ENCODE data around the gene PLLP.
A peak's percentile ranks its signal among the peaks of the same experiment; 100 is the strongest.

Gene PLLP

GRCh38 chr16:57301126-57301817, 16.8 kb upstream of the PLLP start:
- DNase-seq (ENCODE audit: extremely low read depth, low read depth) = no peak
- TF ChIP-seq CTCF (IDR thresholded peaks at IDR 0.05; ENCODE audit: low read depth, low read length) = no peak

- DNase-seq (ENCODE audit: extremely low read depth, low read depth) = peak; percentile 98
- TF ChIP-seq CTCF (IDR thresholded peaks at IDR 0.05; ENCODE audit: low read depth, low read length) = peak; percentile 99
Measured at GRCh38 chr16:57300387-57301125, 16.1 kb upstream of the PLLP start.

- TF ChIP-seq CTCF (IDR thresholded peaks at IDR 0.05; ENCODE audit: low read depth, low read length) = no peak; the same call in 1 of the 2 replicates
Measured at GRCh38 chr16:57299719-57300386, 15.4 kb upstream of the PLLP start.

GRCh38 chr16:57299009-57299718, 14.7 kb upstream of the PLLP start:
- no peak for DNase-seq (ENCODE audit: extremely low read depth, low read depth)

More at GRCh38 chr16:57299719-57300386, 15.4 kb upstream of the PLLP start:
- DNase-seq (ENCODE audit: extremely low read depth, low read depth) = peak; percentile 93

GRCh38 chr16:57297856-57298255, 13.4 kb upstream of the PLLP start:
- TF ChIP-seq CTCF (IDR thresholded peaks at IDR 0.05; ENCODE audit: low read depth, low read length) = no peak
- no peak for DNase-seq (ENCODE audit: extremely low read depth, low read depth)

More at GRCh38 chr16:57299009-57299718, 14.7 kb upstream of the PLLP start:
- no peak for TF ChIP-seq CTCF (IDR thresholded peaks at IDR 0.05; ENCODE audit: low read depth, low read length)

- DNase-seq (ENCODE audit: extremely low read depth, low read depth) = no peak
- TF ChIP-seq CTCF (IDR thresholded peaks at IDR 0.05; ENCODE audit: low read depth, low read length) = no peak
Measured at GRCh38 chr16:57289391-57290257, 5.2 kb upstream of the PLLP start.

Data from AG09319 (cell line).